CD14-positive monocyte (primary cell): ENCODE measurements around the gene NOG. TPM values are rescaled to one million over a fixed set of nuclear protein-coding genes. Genes with fewer than 3 reads are reported as not detected.

ENCODE experiments used
- DNase-seq, 3 donors: peaks; one replicate each; pipeline ENCODE4 v3.0.0-alpha.2; 2011 to 2022
- H2AFZ ChIP-seq: 2 replicates; pipeline ENCODE4 v1.6.0; 2012; ENCODE audit warnings: mild to moderate bottlenecking, low read depth, low read length, inconsistent platforms; ENCODE audit not compliant: insufficient read depth, poor library complexity, severe bottlenecking
- H3K27ac ChIP-seq, 2 donors: 1 replicate in 1 of 2; 2 replicates in 1 of 2; pipeline ENCODE4 v1.5.1; 2012 to 2013; ENCODE audit warnings: low read length in 2 of 2, control low read depth in 1 of 2, inconsistent platforms in 1 of 2, low read depth in 1 of 2, mild to moderate bottlenecking in 1 of 2
- H3K27me3 ChIP-seq, 2 donors: one replicate each; pipeline versions ENCODE4 v1.6.0 to v1.6.1; 2011 to 2013; ENCODE audit warnings: low read length in 2 of 2; ENCODE audit not compliant: control insufficient read depth in 2 of 2, insufficient read depth in 2 of 2
- H3K36me3 ChIP-seq, 2 donors: replicated peaks in 1 of 2; 1 replicate in 1 of 2; 2 replicates in 1 of 2; pipeline versions ENCODE4 v1.5.1 to v1.6.1; 2012 to 2013; ENCODE audit warnings: low read length in 2 of 2, control low read depth in 1 of 2, inconsistent platforms in 1 of 2, mild to moderate bottlenecking in 1 of 2; ENCODE audit not compliant: insufficient read depth in 2 of 2, control insufficient read depth in 1 of 2
- H3K4me1 ChIP-seq, 2 donors: 1 replicate in 1 of 2; 2 replicates in 1 of 2; pipeline versions ENCODE4 v1.5.1 to v1.6.1; 2012 to 2013; ENCODE audit warnings: low read length in 2 of 2, control low read depth in 1 of 2, inconsistent platforms in 1 of 2, mild to moderate bottlenecking in 1 of 2, moderate library complexity in 1 of 2; ENCODE audit not compliant: insufficient read depth in 2 of 2, control insufficient read depth in 1 of 2
- H3K4me2 ChIP-seq: replicated peaks from 2 replicates; pipeline ENCODE3; 2012; ENCODE audit warnings: low read length, moderate library complexity, mild to moderate bottlenecking; ENCODE audit not compliant: poor library complexity, severe bottlenecking; ENCODE audit errors: extremely low read depth
- H3K4me3 ChIP-seq, 3 experiments: fragments of 200-600 bp in 1 of 3; sonication (generic) in 1 of 3; replicated peaks in 1 of 3; 1 replicate in 2 of 3; 2 replicates in 1 of 3; pipeline ENCODE4 v1.5.1; 2011 to 2013; ENCODE audit warnings: low read length in 3 of 3, mild to moderate bottlenecking in 3 of 3, control low read depth in 2 of 3, low read depth in 2 of 3, inconsistent platforms in 1 of 3, moderate library complexity in 1 of 3
- H3K79me2 ChIP-seq: 2 replicates; pipeline ENCODE4 v1.6.0; 2012; ENCODE audit warnings: mild to moderate bottlenecking, control low read depth, inconsistent platforms, low read length, moderate library complexity; ENCODE audit not compliant: insufficient read depth
- H3K9ac ChIP-seq: 2 replicates; pipeline ENCODE4 v1.6.0; 2017; ENCODE audit warnings: low read length, mild to moderate bottlenecking; ENCODE audit not compliant: insufficient read depth, poor library complexity, severe bottlenecking
- H3K9me3 ChIP-seq, 2 donors: replicated peaks in 1 of 2; 1 replicate in 1 of 2; 2 replicates in 1 of 2; pipeline versions ENCODE4 v1.5.1 to v1.6.1; 2012 to 2013; ENCODE audit warnings: low read length in 2 of 2, control low read depth in 1 of 2; ENCODE audit not compliant: control insufficient read depth in 1 of 2, insufficient read depth in 1 of 2
- H4K20me1 ChIP-seq: 2 replicates; pipeline ENCODE4 v1.6.0; 2012; ENCODE audit warnings: mild to moderate bottlenecking, low read length, control low read depth, moderate library complexity; ENCODE audit not compliant: insufficient read depth
- H3K27ac Mint-ChIP-seq, 7 donors: one replicate each; pipeline ENCODE4 v1.8.0; 2020; ENCODE audit warnings: mild to moderate bottlenecking in 7 of 7, mixed read lengths in 7 of 7, moderate library complexity in 6 of 7, inconsistent platforms in 2 of 7
- H3K27me3 Mint-ChIP-seq, 3 donors: one replicate each; pipeline ENCODE4 v1.8.0; 2021 to 2022; ENCODE audit warnings: low read depth in 3 of 3, mild to moderate bottlenecking in 3 of 3, mixed read lengths in 3 of 3, moderate library complexity in 3 of 3, inconsistent platforms in 1 of 3
- H3K36me3 Mint-ChIP-seq, 2 donors: one replicate each; pipeline ENCODE4 v1.8.0; 2020; ENCODE audit warnings: mixed read lengths in 2 of 2, inconsistent platforms in 1 of 2, mild to moderate bottlenecking in 1 of 2
- H3K4me1 Mint-ChIP-seq: one replicate; pipeline ENCODE4 v1.8.0; 2020; ENCODE audit warnings: mild to moderate bottlenecking, mixed read lengths
- H3K4me3 Mint-ChIP-seq, 2 donors: one replicate each; pipeline ENCODE4 v1.8.0; 2020; ENCODE audit warnings: mild to moderate bottlenecking in 2 of 2, mixed read lengths in 2 of 2, moderate library complexity in 1 of 2
- H3K9me3 Mint-ChIP-seq, 7 donors: one replicate each; pipeline ENCODE4 v1.8.0; 2020 to 2022; ENCODE audit warnings: mixed read lengths in 7 of 7, mild to moderate bottlenecking in 6 of 7, moderate library complexity in 6 of 7, inconsistent platforms in 2 of 7
- WGBS: methylation state at CpG from one replicate; pipeline ENCODE4 v1.1.5; 2013; ENCODE audit warnings: missing lambda C conversion rate; ENCODE audit not compliant: insufficient coverage; 5-methylcytosine and 5-hydroxymethylcytosine counted together
- intact Hi-C, 2 donors: fragments of 100-400 bp; cut with micrococcal nuclease; formaldehyde crosslinking; loops; one replicate each; pipeline versions ENCODE4 v1.15.0 to v1.15.1; 2023
- polyA plus RNA-seq, 3 donors: library from polyadenylated mRNA; depleted of rRNA in 1 of 3; unstranded in 2 of 3; stranded (reverse) in 1 of 3; fragments of 300-500 nt in 2 of 3; fragments of >200 nt in 1 of 3; fragmentation: Illumina TruSeq in 2 of 3; gene quantifications; 1 replicate in 2 of 3; 2 replicates in 1 of 3; pipeline ENCODE4 v1.2.3, GENCODE V29; 2012 to 2021
- TF ChIP-seq, protein P1 (sequence below): fragments of 200-600 bp; IDR thresholded peaks from one replicate; pipeline ENCODE4 v1.8.0; 2022; ENCODE audit warnings: antibody characterized with exemption, mild to moderate bottlenecking

The NOG gene
- polyA plus RNA-seq, 3 donors: 0.11 to 0.27 TPM; not detected in 1

DNA sequence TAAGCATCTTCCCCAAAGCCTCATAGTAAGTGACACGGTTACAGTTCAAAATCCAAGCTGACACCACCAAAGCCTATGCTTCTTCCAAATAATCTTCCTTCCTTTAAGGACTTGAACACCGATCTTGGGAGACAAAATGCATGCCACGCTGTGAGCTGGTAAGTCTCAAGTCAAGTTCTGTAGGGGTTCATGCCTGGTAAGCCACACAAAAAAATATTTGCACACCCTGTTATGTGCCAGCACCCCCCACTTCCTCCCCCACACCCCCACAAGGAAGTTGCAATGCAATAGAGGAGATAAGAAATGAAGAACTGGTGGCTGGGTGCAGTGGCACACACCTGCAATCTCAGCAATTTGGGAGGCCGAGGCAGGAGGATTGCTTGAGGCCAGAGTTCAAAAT lies 5.6 kb downstream of the NOG start:
- H3K79me2 ChIP-seq: no peaks in the 10 kb centered on the region
- peaks cover 0 to 8% of the 10 kb centered on the region in 2 donors for H3K9me3 ChIP-seq
- intact Hi-C loops: no loop called here
- H3K4me3 Mint-ChIP-seq: peak overlapping the region in 1 of 2 donors; percentile 11
- H4K20me1 ChIP-seq: no peaks in the 10 kb centered on the region
- no peak overlapping the region for H2AFZ ChIP-seq
- H3K9me3 Mint-ChIP-seq: peaks cover 0 to 17% (median 6%) of the 10 kb centered on the region in 7 donors
- TF ChIP-seq, protein P1, sequence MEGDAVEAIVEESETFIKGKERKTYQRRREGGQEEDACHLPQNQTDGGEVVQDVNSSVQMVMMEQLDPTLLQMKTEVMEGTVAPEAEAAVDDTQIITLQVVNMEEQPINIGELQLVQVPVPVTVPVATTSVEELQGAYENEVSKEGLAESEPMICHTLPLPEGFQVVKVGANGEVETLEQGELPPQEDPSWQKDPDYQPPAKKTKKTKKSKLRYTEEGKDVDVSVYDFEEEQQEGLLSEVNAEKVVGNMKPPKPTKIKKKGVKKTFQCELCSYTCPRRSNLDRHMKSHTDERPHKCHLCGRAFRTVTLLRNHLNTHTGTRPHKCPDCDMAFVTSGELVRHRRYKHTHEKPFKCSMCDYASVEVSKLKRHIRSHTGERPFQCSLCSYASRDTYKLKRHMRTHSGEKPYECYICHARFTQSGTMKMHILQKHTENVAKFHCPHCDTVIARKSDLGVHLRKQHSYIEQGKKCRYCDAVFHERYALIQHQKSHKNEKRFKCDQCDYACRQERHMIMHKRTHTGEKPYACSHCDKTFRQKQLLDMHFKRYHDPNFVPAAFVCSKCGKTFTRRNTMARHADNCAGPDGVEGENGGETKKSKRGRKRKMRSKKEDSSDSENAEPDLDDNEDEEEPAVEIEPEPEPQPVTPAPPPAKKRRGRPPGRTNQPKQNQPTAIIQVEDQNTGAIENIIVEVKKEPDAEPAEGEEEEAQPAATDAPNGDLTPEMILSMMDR: no peak
- no peaks in the 10 kb centered on the region for H3K36me3 ChIP-seq
- H3K27me3 ChIP-seq: peaks cover 34 to 48% of the 10 kb centered on the region in 2 donors
- no peak overlapping the region for H3K27ac Mint-ChIP-seq
- H3K4me1 Mint-ChIP-seq: peaks cover 72% of the 10 kb centered on the region
- H3K9ac ChIP-seq: no peak overlapping the region
- H3K27me3 Mint-ChIP-seq: peaks cover 45 to 47% (median 46%) of the 10 kb centered on the region in 3 donors
- no peak for DNase-seq
- peaks cover 47 to 68% of the 10 kb centered on the region in 2 donors for H3K4me1 ChIP-seq
- no peak overlapping the region for H3K4me3 ChIP-seq
- no peak overlapping the region for H3K4me2 ChIP-seq
- H3K36me3 Mint-ChIP-seq: peaks cover 5 to 7% of the 10 kb centered on the region in 2 donors
- 54% methylated on average over 3 of the region's 4 CpGs for WGBS
- H3K27ac ChIP-seq: no peak overlapping the region

DNA sequence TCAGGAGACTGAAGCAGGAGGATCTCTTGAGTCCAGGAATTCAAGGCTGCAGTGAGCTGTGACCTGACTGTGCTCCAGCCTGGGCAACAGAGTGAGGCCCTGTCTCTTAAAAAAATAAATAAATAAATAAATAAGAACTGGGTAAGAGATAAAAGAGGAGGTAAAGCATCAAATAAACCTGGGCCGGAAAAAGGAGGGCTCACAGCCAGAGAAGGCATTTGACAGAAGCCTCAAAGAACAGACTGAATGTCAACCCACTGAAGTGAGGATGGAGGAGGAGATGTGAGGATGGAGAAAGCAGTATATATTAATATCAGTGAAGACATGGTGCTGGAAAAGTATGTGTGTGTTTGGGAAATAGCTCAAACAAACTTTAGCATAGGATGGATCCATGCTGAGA lies 6.1 kb downstream of the NOG start:
- peaks cover 42 to 67% of the 10 kb centered on the region in 2 donors for H3K4me1 ChIP-seq
- peaks cover 74% of the 10 kb centered on the region for H3K4me1 Mint-ChIP-seq
- no peak overlapping the region for H3K4me2 ChIP-seq
- H3K27me3 Mint-ChIP-seq: peaks cover 42 to 44% (median 43%) of the 10 kb centered on the region in 3 donors
- no peaks in the 10 kb centered on the region for H3K36me3 ChIP-seq
- H3K9me3 ChIP-seq: peaks cover 0 to 8% of the 10 kb centered on the region in 2 donors
- no peak for DNase-seq
- peaks cover 5 to 7% of the 10 kb centered on the region in 2 donors for H3K36me3 Mint-ChIP-seq
- H3K27ac Mint-ChIP-seq: no peak overlapping the region
- H3K4me3 ChIP-seq: no peak overlapping the region
- WGBS: 100% methylated on average over 1 of the region's 1 CpG
- peaks cover 34 to 43% of the 10 kb centered on the region in 2 donors for H3K27me3 ChIP-seq
- H4K20me1 ChIP-seq: no peaks in the 10 kb centered on the region
- no peak overlapping the region for H2AFZ ChIP-seq
- H3K9me3 Mint-ChIP-seq: peaks cover 2 to 16% (median 6%) of the 10 kb centered on the region in 7 donors
- TF ChIP-seq, protein P1: no peak
- no peak overlapping the region for H3K9ac ChIP-seq
- H3K4me3 Mint-ChIP-seq: no peak overlapping the region
- H3K27ac ChIP-seq: no peak overlapping the region
- intact Hi-C loops: no loop called here
- H3K79me2 ChIP-seq: no peaks in the 10 kb centered on the region
